GM12874 (cell line): Measurements from ENCODE around the gene CDK8.

ENCODE experiments used
- CTCF ChIP-seq: IDR thresholded peaks from 2 replicates; pipeline ENCODE4 v1.5.1; 2011; ENCODE audit warnings: low read depth, mild to moderate bottlenecking, control low read depth, low read length, moderate library complexity; ENCODE audit not compliant: insufficient read depth

CDK8 gene

GRCh38 chr13:26400545-26400944 is 146.6 kb downstream of the CDK8 start:
- TF ChIP-seq CTCF: no peak

- no peak for TF ChIP-seq CTCF
Measured at GRCh38 chr13:26401069-26401468, 147.1 kb downstream of the CDK8 start.

- no peak for TF ChIP-seq CTCF
Measured at GRCh38 chr13:26401578-26402021, 147.7 kb downstream of the CDK8 start.

GRCh38 chr13:26406791-26407190 is 152.9 kb downstream of the CDK8 start:
- no peak for TF ChIP-seq CTCF

GRCh38 chr13:26411206-26411605 is 157.3 kb downstream of the CDK8 start:
- no peak for TF ChIP-seq CTCF

- TF ChIP-seq CTCF: no peak
Measured at GRCh38 chr13:26412263-26412662, 158.3 kb downstream of the CDK8 start.

GRCh38 chr13:26412936-26413716 is 159.2 kb downstream of the CDK8 start:
- no peak for TF ChIP-seq CTCF
